Measurements from ENCODE around the gene DPYSL5. TPM values are rescaled to one million over a fixed set of nuclear protein-coding genes. Genes with fewer than 3 reads are reported as not detected.

The DPYSL5 gene
- total RNA-seq, 4 donors from 2014 or later: 0.13 to 0.50 (median 0.41) TPM

GRCh38 chr2:26818972-26819371 lies 29.0 kb upstream of the DPYSL5 start:
- Histone ChIP-seq H3K9me3 (no peaks in the 10 kb centered on the region), H3K4me1 (no peaks in the 10 kb centered on the region), H3K4me3 (no peak overlapping the region), H3K27me3 (peaks cover 0 to 38% (median 0%) of the 10 kb centered on the region in 4 donors), H3K36me3 (no peaks in the 10 kb centered on the region), H3K27ac (replicated peaks in 1 of 4) (no peak overlapping the region)
- TF ChIP-seq POLR2AphosphoS5 (IDR thresholded peaks at IDR 0.05) (no peak), POLR2A (IDR thresholded peaks at IDR 0.05; ENCODE audit: low read depth) (no peak), CTCF (IDR thresholded peaks at IDR 0.05) (no peak), EP300 (IDR thresholded peaks at IDR 0.05) (no peak)
- intact Hi-C loops (cut with DNase I): no loop called here
- DNase-seq (ENCODE audit: extremely low spot score): no peak
- 78% methylated on average over 6 of the region's 6 CpGs for WGBS

DNA sequence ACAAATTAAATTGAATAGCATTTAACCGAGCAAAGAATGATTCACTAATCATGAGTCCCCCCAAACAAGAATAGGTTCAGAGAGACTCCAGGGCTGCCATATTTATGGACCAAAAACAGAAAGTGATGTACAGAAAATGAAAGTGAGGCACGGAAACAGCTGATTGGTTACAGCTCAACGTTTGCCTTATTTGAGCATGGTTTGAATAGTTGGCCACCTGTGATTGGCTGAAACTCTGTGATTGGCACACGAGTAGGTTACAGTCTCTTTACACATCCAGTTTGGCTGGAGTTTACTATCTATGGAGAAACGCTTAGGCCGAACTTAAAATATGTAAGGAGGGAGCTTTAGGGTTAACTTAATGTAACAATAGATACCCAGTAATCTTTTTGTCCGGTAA lies 27.0 kb upstream of the DPYSL5 start:
- H3K36me3 ChIP-seq: no peaks in the 10 kb centered on the region
- H3K4me1 ChIP-seq: no peaks in the 10 kb centered on the region
- no peak overlapping the region for H3K27ac ChIP-seq (replicated peaks in 1 of 4)
- H3K27me3 ChIP-seq: peaks cover 0 to 29% (median 0%) of the 10 kb centered on the region in 4 donors
- no peaks in the 10 kb centered on the region for H3K9me3 ChIP-seq
- DNase-seq (ENCODE audit: extremely low spot score): no peak
- H3K4me3 ChIP-seq: no peak overlapping the region
- intact Hi-C loops (cut with DNase I): no loop called here
- 87% methylated on average over 7 of the region's 7 CpGs for WGBS
- no peak for TF ChIP-seq EP300 (IDR thresholded peaks at IDR 0.05)
- no peak for TF ChIP-seq CTCF (IDR thresholded peaks at IDR 0.05)
- TF ChIP-seq POLR2AphosphoS5 (IDR thresholded peaks at IDR 0.05): no peak
- no peak for TF ChIP-seq POLR2A (IDR thresholded peaks at IDR 0.05; ENCODE audit: low read depth)

DNA sequence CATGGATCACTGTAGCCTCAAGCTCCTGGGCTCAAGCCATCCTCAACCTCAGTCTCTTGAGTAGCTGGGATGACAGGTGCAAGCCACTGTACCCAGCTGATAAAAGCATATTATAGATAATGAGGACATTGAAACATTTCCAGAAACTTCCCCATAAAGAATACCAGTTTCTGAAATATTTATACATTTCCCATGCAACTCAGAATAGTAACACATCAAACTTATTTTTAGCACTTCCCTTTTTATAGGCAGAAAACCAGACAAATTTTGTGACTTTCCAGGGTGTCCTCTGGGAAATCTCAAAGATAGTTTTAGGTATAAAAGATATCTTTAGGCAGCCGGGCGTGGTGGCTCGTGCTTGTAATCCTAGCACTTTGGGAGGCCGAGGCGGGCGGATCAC lies 25.1 kb upstream of the DPYSL5 start:
- Histone ChIP-seq H3K27ac (replicated peaks in 1 of 4) (no peak overlapping the region), H3K9me3 (no peaks in the 10 kb centered on the region), H3K36me3 (no peaks in the 10 kb centered on the region), H3K4me1 (no peaks in the 10 kb centered on the region), H3K4me3 (no peak overlapping the region), H3K27me3 (peaks cover 0 to 20% (median 0%) of the 10 kb centered on the region in 4 donors)
- intact Hi-C loops (cut with DNase I): no loop called here
- no peak for TF ChIP-seq CTCF (IDR thresholded peaks at IDR 0.05)
- TF ChIP-seq POLR2A (IDR thresholded peaks at IDR 0.05; ENCODE audit: low read depth): no peak
- TF ChIP-seq EP300 (IDR thresholded peaks at IDR 0.05): no peak
- WGBS: 98% methylated on average over 6 of the region's 6 CpGs
- no peak for DNase-seq (ENCODE audit: extremely low spot score)

DNA sequence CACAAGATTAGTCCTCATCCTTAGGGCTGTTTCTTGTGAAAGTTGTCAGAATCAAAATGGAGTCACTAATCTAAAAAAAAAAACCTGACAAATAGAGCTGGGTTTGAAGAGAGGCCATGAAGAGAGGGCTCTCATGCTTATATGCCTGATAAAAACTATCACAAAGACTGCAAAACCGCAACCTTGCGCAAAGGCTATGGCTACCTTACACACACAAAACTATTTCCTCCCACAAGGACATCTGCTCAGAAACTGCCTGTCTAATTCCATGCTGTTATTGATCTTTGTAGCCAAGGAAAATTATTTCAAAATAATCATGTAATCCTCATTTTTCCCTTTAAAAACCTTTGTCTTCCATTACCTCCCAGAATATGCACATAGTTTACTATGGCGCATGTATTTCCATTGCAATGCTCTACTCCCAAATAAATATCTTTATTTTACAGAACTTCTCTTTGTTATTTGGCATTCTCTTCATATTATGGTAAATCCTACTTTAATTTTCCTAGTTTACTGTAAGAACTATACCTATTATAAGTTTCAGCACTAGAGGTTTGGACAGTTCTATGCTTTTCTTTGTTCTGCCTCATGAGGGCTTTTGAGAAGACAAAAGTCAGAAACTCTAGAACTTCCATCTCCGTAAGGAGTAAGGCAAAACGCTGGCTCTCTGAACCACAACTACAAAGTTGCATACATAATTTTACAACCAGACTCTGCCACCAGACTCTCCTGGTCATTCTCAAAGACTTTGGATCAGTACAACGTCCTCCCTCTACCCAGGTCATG lies 9.6 kb upstream of the DPYSL5 start:
- Histone ChIP-seq H3K27ac (replicated peaks in 1 of 4) (no peak overlapping the region), H3K9me3 (no peaks in the 10 kb centered on the region), H3K4me3 (no peak overlapping the region), H3K27me3 (peaks cover 0 to 62% (median 2%) of the 10 kb centered on the region in 4 donors), H3K4me1 (no peaks in the 10 kb centered on the region), H3K36me3 (no peaks in the 10 kb centered on the region)
- TF ChIP-seq EP300 (IDR thresholded peaks at IDR 0.05) (no peak), CTCF (IDR thresholded peaks at IDR 0.05) (no peak), POLR2AphosphoS5 (IDR thresholded peaks at IDR 0.05) (no peak), POLR2A (IDR thresholded peaks at IDR 0.05; ENCODE audit: low read depth) (no peak)
- intact Hi-C loops (cut with DNase I): no loop called here
- no peak for DNase-seq (ENCODE audit: extremely low spot score)
- WGBS: 50% methylated on average over 6 of the region's 6 CpGs
